Kidney (tissue), 14 donors: Measurements from ENCODE around the gene CSF3. TPM values are rescaled to one million over a fixed set of nuclear protein-coding genes. Genes with fewer than 3 reads are reported as not detected.

Source experiments
- DNase-seq, 5 donors: peaks; one replicate each; pipeline ENCODE4 v3.0.0-alpha.2; 2013 to 2020
- FAIRE-seq: peaks from 2 replicates; lab custom pipeline; 2012; peaks lifted over from hg19 to GRCh38; lab: Jason Lieb, UNC
- H3K27ac ChIP-seq, 2 donors: one replicate each; pipeline ENCODE4 v1.7.0; 2013; ENCODE audit warnings: low read depth in 2 of 2, low read length in 2 of 2, inconsistent platforms in 1 of 2
- H3K27me3 ChIP-seq: one replicate; pipeline ENCODE4 v1.7.1; 2013; ENCODE audit warnings: low read length, inconsistent platforms; ENCODE audit not compliant: control insufficient read depth, insufficient read depth
- H3K36me3 ChIP-seq, 3 donors: one replicate each; pipeline versions ENCODE4 v1.7.0 to v1.7.1; 2013; ENCODE audit warnings: low read length in 3 of 3, control low read depth in 1 of 3, inconsistent platforms in 1 of 3; ENCODE audit not compliant: insufficient read depth in 3 of 3, control insufficient read depth in 2 of 3
- H3K4me1 ChIP-seq, 3 donors: one replicate each; pipeline versions ENCODE4 v1.7.0 to v1.7.1; 2013; ENCODE audit warnings: low read length in 3 of 3, inconsistent platforms in 1 of 3, low read depth in 1 of 3; ENCODE audit not compliant: control insufficient read depth in 2 of 3, insufficient read depth in 2 of 3
- H3K4me3 ChIP-seq, 3 donors: one replicate each; pipeline versions ENCODE4 v1.7.0 to v1.8.1; 2013; ENCODE audit warnings: low read length in 3 of 3, control low read depth in 1 of 3, inconsistent platforms in 1 of 3
- H3K9ac ChIP-seq, 3 donors: one replicate each; pipeline versions ENCODE4 v1.7.0 to v1.7.1; 2013; ENCODE audit warnings: low read length in 3 of 3, control low read depth in 1 of 3, inconsistent platforms in 1 of 3
- H3K9me3 ChIP-seq, 3 donors: one replicate each; pipeline versions ENCODE4 v1.7.0 to v1.7.1; 2013; ENCODE audit warnings: low read length in 3 of 3, control low read depth in 1 of 3, inconsistent platforms in 1 of 3; ENCODE audit not compliant: control insufficient read depth in 2 of 3, insufficient read depth in 1 of 3
- intact Hi-C: fragments of 100-400 bp; cut with DNase I; formaldehyde crosslinking; loops from one replicate; pipeline ENCODE4 v1.11.1; 2022
- polyA plus RNA-seq: library from polyadenylated mRNA; stranded (reverse); fragments of 350-450 nt; fragmentation: Illumina TruSeq; extraction: RNeasy Lipid Tissue Mini Kit (QIAGEN cat#74804); gene quantifications from one replicate; pipeline ENCODE4 v1.2.3, GENCODE V29; 2014; ENCODE audit warnings: low read depth, low replicate concordance; ENCODE audit not compliant: insufficient read depth
- total RNA-seq: library from RNA; stranded (reverse); fragmentation: NEBNext Ultra II Directional; extraction: Animal tissue kit (Norgen Biotek cat#: 25700); gene quantifications from one replicate; pipeline ENCODE4 v1.2.1, GENCODE V29; 2021
- TF ChIP-seq, protein P1 (sequence below): IDR thresholded peaks from 3 replicates; pipeline ENCODE4 v1.5.1; 2012; ENCODE audit warnings: mild to moderate bottlenecking, moderate library complexity, borderline replicate concordance; ENCODE audit not compliant: insufficient read depth; ENCODE audit errors: extremely low read depth
- donor health status: control.
- donor health status: control.
- donor health status: control.
- donor health status: control.
- donor health status: control.
- donor health status: DM: yes; HTN: yes; CAD: no.
- donor health status: Normal renal cell carcinoma (clear cell type).

The CSF3 gene
- total and polyA plus RNA-seq, 2 donors from 2014 or later = not detected

DNA sequence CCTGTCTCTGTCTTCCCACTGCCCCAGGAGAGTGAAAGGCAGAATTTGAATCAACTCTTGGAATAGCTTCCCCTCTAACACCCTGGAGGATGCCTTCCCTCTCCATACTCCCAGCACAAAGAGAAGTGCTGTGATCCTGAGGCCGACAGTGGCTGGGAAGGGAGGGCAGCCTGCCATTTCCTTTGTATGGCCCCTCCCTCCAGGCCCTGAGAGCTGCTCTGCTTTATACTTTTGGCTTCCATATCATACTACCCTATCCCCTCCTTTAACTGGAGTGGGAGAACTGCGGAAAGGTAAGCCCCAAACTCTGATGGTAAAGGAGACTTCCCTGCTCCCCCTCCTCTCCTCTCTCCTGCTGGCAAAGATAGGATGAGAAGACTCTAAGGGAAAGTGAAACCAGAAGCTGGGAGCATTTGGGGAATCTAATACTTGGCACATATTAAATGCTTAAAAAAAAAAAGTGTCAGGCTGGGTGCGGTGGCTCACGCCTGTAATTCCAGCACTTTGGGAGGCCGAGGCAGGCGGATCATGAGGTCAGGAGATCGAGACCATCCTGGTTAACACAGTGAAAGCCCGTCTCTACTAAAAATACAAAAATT is 43.0 kb downstream of the CSF3 start:
- Histone ChIP-seq H3K27ac (peak overlapping the region; percentile 71 to 87), H3K4me3 (no peak overlapping the region), H3K4me1 (peaks cover 0 to 16% (median 3%) of the 10 kb centered on the region in 3 donors), H3K27me3 (no peaks in the 10 kb centered on the region), H3K36me3 (no peaks in the 10 kb centered on the region), H3K9ac (peak overlapping the region in 1 of 3 donors; percentile 51), H3K9me3 (no peaks in the 10 kb centered on the region)
- TF ChIP-seq, protein P1, sequence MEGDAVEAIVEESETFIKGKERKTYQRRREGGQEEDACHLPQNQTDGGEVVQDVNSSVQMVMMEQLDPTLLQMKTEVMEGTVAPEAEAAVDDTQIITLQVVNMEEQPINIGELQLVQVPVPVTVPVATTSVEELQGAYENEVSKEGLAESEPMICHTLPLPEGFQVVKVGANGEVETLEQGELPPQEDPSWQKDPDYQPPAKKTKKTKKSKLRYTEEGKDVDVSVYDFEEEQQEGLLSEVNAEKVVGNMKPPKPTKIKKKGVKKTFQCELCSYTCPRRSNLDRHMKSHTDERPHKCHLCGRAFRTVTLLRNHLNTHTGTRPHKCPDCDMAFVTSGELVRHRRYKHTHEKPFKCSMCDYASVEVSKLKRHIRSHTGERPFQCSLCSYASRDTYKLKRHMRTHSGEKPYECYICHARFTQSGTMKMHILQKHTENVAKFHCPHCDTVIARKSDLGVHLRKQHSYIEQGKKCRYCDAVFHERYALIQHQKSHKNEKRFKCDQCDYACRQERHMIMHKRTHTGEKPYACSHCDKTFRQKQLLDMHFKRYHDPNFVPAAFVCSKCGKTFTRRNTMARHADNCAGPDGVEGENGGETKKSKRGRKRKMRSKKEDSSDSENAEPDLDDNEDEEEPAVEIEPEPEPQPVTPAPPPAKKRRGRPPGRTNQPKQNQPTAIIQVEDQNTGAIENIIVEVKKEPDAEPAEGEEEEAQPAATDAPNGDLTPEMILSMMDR = no peak
- intact Hi-C loops = no loop called here
- FAIRE-seq (no peak), DNase-seq (peak in 1 of 5 donors; percentile 30)

DNA sequence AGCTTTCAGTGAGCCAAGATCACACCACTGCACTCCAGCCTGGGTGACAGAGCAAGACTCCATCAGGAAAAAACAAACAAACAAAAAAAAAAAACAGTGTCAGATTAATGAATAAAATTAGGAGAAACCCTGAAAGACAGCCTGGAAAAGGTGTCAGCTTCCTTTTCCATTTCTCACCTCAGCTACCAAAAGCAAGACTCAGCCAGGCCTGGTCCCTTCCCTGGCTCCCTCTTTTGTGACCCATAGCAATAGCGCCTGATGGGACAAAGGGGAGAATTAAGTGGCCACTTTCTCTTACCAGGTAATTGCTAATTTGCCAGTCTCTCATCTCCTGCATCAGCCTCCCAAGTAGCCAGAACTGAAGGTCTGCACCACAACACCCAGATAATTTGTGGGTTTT is 43.6 kb downstream of the CSF3 start:
- TF ChIP-seq, protein P1 = no peak
- H3K27ac ChIP-seq = peak overlapping the region in 1 of 2 donors; percentile 71
- no peak for DNase-seq

GRCh38 chr17:40059729-40060475 is 44.7 kb downstream of the CSF3 start:
- FAIRE-seq (no peak), DNase-seq (no peak)
- Histone ChIP-seq H3K36me3 (no peaks in the 10 kb centered on the region), H3K27ac (no peak overlapping the region), H3K4me1 (peaks cover 5 to 18% (median 11%) of the 10 kb centered on the region in 3 donors), H3K9ac (no peak overlapping the region), H3K9me3 (no peaks in the 10 kb centered on the region), H3K27me3 (no peaks in the 10 kb centered on the region), H3K4me3 (no peak overlapping the region)
- intact Hi-C loops = no loop called here
- TF ChIP-seq, protein P1 = no peak

More for the DNA sequence above, 43.6 kb downstream of the CSF3 start:
- Histone ChIP-seq H3K4me3 (no peak overlapping the region), H3K9ac (no peak overlapping the region), H3K9me3 (no peaks in the 10 kb centered on the region), H3K4me1 (peaks cover 0 to 12% (median 1%) of the 10 kb centered on the region in 3 donors), H3K27me3 (no peaks in the 10 kb centered on the region), H3K36me3 (no peaks in the 10 kb centered on the region)
- intact Hi-C loops = no loop called here
- FAIRE-seq = no peak
